ENCODE measurements around the gene IFNL3.
"Not testable (repeated sequence)": the region's sequence is repeated elsewhere in the genome, so short reads cannot be mapped to it uniquely, and the experiment has no call there.

The IFNL3 gene

DNA sequence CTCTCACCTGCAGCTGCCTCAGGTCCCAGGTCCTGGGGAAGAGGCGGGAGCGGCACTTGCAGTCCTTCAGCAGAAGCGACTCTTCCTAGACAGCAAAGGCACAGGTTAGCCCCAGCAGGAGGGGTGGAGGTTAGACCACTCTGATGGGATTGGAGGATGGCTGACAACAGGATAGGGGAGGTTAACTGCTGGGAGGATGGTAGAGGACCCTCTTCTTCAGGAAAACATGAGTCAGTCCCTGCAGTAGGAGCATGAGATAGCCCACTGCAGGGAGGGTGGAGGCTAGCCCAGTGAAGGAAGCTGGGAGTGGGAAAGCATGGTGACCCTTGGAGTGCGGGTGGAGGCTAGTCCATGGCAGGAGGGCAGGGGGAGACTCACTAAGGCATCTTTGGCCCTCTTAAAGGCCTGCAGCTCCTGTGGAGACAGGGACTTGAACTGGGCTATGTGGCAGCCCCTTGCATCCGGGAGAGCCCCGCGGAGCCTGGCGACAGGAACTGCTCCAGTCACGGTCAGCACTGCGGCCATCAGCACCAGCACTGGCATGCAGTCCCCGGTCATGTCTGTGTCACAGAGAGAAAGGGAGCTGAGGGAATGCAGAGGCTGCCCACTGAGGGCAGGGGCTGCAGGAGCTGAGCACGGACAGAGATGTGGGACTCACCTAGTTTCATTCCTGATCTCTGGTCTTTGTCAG, at the start of gene IFNL3:
Gene IFNL3 (minus strand): TSS at position 597 of the 691 bp plus-strand sequence. CDS start 39 bp downstream, at position 558.
- not testable (repeated sequence) for DNase-seq

DNA sequence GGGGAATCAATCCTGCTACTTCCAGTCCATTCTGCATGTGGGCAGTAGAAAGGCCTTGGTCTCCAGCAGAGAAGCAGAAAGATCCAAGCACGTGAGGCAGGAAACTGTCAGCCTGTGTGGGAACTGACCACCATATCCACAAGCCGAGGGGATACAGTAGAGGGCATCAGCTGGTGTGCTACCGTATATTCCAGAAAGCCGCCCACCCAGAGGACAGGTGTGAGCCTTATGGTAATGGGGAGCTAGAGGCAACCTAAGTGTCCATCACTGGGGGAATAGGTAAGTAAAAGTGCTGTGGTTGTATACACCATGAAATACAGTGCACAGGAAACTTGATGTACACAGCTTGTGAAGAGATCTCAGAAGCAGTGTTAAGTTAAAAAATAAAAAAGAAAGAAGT, 48.6 kb upstream of the IFNL3 start:
- DNase-seq = no peak

DNA sequence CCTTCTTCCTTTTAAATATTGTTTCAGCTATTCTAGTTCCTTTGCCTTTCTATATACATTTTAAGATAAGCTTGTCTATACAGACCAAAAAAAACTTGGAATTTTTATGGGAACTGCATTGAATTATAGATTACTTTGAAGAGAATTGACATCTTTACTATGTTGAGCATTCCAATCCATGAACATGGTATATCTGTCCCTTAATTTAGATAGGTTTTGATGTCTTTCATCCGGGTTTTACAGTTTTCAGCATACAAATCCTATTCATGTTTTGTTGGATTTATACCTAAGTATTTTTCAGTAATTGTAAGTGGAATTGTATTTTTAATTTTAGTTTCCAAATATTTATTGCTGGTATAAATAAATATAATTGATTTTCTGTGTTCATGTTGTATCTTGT, 39.2 kb upstream of the IFNL3 start:
- DNase-seq = no peak

GRCh38 chr19:39282021-39282420, 37.2 kb upstream of the IFNL3 start:
- DNase-seq = no peak

GRCh38 chr19:39277598-39277997, 32.8 kb upstream of the IFNL3 start:
- DNase-seq = no peak

DNA sequence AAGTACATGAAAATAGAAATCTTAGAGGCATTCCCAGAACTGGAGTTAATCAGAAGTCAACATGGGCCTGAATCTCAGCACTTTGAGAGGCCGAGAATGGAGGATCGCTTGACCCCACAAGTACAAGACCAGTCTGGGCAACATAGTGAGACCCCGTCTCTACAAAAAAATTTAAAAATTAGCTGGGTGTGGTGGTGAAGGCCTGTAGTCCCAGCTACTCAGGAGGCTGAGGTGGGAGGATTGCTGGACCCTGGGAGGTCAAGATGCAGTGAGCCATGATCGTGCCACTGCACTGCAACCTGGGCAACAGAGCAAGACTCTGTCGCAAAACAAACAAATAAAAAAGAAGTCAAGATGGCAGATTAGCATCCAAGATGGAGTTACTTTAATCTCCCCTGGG, 31.9 kb upstream of the IFNL3 start:
- no peak for DNase-seq

- no peak for DNase-seq
Measured at GRCh38 chr19:39275578-39275977, 30.8 kb upstream of the IFNL3 start.

DNA sequence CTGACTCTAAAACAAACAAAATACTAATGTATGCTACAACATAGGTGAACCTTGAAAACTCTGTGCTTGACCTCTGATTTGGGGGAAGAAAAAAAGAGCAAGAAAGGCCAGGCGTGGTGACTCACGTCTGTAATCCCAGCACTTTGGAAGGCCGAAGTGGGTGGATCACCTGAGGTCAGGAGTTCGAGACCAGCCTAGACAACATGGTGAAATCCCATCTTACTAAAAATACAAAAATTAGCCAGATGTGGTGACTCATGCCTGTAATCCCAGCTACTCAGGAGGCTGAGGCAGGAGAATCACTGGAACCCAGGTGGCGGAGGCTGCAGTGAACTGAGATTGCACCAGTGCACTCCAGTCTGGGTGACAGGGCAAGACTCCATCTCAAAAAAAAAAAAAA, 29.1 kb upstream of the IFNL3 start:
- DNase-seq = not testable (repeated sequence)

GRCh38 chr19:39270036-39270871, 25.4 kb upstream of the IFNL3 start:
- DNase-seq = no peak

- DNase-seq = not testable (repeated sequence)
Measured at GRCh38 chr19:39269369-39269768, 24.6 kb upstream of the IFNL3 start.

DNA sequence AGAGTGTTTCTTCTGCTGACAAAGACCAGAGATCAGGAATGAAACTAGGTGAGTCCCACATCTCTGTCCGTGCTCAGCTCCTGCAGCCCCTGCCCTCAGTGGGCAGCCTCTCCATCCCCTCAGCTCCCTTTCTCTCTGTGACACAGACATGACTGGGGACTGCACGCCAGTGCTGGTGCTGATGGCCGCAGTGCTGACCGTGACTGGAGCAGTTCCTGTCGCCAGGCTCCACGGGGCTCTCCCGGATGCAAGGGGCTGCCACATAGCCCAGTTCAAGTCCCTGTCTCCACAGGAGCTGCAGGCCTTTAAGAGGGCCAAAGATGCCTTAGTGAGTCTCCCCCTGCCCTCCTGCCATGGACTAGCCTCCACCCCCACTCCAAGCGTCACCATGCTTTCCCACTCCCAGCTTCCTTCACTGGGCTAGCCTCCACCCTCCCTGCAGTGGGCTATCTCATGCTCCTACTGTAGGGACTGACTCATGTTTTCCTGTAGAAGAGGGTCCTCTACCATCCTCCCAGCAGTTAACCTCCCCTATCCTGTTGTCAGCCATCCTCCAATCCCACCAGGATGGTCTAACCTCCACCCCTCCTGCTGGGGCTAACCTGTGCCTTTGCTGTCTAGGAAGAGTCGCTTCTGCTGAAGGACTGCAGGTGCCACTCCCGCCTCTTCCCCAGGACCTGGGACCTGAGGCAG, 23.9 kb upstream of the IFNL3 start:
- DNase-seq = not testable (repeated sequence)

DNA sequence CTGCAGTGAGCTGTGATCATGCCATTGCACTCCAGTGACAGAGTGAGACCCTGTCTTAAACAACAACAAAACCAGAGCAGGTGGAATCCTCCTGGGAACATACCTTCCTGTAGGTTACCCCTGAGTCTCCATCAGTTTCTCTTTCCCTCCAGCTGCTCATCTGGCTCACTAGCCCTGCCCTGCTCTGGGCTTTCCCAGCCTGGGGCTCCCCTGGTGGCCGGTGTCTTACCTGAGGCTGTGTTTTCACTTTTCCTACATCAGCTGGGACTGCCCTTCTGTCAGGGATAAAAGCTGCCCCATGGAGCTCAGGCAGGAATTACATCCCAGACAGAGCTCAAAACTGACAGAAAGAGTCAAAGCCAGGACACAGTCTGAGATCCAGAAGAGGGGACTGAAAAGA, 23.3 kb upstream of the IFNL3 start, which contains the start of gene IFNL2:
Gene IFNL2 (plus strand): TSS at position 312 of the 400 bp plus-strand sequence. CDS start 173 bp downstream, outside the sequence.
- not testable (repeated sequence) for DNase-seq

DNA sequence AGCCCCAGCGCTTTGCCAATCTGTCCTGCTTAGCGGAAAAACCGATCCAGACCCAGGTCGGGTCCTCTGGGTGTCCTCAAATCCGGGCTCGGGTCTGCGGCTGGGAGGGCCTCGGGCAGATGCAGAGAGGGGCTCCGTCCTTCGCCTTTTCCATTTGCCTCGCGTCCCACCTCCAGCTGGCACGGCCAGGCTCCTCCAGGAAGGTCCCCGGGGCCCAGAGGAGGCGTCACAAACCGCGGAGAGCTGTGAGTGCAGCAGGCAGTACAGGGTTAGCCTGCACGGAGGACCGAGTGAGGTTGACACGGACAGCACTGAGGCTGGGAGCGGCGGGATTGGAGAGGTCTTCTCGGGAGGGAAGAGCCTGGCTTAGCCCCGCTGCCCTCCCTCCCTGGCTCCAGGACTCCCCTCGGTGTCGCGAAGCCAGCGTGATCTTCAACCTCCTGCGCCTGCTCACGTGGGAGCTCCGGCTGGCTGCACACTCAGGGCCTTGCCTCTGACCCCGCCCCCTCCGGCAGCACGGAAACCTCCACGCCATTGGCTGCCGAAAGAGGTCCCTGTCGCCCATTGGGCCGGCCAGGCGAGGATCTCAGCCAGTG, 20.6 kb upstream of the IFNL3 start:
- DNase-seq = no peak

DNA sequence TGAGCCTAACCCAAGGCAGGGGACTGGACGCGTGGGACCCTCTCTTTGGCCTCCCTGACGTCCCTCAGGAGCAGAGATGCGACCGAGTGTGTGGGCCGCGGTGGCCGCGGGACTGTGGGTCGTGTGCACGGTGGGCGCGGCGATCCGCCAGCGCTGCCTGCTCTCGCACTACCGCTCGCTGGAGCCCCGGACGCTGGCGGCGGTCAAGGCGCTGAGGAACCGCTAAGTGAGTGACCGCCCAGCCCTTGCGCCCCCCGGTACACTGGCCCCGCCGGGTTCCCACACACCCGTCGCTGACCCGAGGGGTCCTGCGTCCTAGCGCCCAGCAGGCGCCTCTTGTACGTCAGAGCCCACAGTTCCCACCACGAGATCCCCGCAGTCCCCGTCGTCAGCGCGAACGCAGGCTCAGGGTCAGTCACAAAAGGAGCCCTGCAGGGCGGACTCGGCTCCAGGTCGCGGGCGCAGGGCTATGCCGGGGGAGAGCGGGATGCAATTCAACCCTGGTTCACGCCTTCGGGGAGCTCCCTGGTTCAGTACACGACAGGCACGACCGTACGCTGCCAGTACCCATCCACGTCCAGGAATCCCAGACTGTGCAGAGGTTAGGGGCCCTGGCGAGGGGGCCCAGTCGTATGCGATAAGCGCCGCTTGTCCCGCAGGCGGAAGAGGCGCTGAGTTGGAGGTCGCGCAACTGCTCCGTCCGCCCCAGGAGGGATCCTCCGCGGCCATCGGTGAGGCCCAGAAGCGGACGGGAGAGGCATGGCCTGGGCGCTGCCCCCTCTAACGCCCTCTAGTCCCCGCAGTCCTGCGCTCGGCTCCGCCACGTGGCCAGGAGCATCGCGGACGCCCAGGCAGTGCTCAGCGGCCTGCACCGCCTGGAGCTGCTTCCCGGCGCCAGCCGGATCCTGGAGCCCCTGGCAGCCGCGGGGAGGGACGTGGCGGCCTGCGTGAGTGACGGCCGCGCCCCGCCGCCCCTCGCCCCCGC, 19.8 kb upstream of the IFNL3 start:
- no peak for DNase-seq

DNA sequence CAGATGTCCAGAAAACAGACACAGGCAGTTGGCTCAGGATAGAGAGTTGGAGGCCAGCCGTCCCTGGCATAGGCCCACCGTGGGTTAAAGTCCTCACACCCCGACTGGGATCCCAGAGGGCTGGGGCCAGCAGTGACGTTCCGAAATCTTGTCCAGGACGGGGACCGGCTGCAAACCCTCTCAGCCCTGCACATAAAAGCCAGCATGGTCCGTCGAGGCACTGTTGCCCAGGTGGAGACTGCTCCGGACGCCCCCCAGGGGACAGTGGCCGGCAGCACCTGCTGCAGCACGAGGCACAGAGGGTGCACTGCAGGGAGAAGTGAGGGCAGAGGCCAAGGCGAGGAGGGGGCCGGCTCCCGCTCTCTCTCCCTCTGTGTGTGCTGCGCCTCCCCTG, 19.1 kb upstream of the IFNL3 start:
- no peak for DNase-seq

DNA sequence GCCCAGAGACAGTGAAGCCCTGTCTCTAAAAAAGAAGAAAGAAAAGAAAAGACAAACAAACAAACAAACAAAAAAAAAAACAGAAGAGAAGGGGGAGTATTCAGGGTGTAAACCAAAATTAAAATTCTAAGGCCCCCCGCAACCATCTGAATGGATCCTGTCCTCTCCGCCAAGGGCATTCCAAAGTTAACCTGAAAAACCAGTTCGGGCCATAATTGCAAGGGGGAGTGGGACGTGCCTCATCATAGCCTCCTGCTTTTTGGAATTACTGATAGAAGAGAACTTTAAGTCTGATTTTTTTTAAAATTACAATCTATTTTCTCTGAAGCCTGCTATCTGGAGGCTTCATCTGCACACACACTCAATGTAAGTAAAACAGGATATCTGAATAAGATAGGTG, 17.7 kb upstream of the IFNL3 start:
- DNase-seq = no peak

GRCh38 chr19:39261704-39262103, 16.9 kb upstream of the IFNL3 start:
- DNase-seq = no peak

GRCh38 chr19:39257227-39257626, 12.4 kb upstream of the IFNL3 start:
- DNase-seq = no peak

DNA sequence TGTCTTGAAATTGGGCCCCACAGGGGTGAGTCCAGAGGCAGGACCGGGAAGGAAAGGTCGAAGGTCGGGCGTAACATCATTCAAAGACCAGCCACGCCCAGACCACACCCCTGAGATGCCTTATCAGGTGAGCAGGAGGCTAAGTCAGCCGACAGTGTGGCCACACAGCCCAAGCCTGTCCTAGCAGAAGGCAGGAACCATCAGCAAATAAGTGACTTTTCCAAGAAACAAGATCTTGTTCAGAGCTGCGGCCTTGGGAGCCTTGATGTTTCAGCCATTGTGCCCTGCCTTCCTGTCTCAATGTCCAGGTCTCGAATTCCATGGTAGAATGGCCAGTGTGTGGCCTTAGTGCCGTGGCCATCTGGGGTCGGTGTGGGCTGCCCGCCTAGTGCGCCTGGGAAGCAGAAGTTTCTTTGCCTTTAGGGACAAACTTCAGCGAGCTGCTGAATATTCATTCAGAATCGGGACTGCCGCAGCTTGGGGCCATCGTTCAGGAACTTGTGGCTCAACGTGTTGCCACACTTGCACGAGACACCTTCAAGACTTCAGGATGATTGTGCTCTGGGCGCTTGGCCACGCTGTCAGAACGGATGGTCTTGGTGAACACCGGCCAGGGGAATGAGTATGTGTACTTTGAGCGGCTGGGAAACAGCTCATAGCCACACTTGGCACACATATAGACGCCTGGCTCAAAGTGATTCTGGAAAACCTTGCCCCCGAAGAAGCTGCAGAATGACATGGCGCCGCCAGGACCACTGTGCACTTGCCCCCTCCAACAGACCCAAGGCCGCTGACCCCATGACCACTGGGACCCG, 9.9 kb upstream of the IFNL3 start:
- no peak for DNase-seq

DNA sequence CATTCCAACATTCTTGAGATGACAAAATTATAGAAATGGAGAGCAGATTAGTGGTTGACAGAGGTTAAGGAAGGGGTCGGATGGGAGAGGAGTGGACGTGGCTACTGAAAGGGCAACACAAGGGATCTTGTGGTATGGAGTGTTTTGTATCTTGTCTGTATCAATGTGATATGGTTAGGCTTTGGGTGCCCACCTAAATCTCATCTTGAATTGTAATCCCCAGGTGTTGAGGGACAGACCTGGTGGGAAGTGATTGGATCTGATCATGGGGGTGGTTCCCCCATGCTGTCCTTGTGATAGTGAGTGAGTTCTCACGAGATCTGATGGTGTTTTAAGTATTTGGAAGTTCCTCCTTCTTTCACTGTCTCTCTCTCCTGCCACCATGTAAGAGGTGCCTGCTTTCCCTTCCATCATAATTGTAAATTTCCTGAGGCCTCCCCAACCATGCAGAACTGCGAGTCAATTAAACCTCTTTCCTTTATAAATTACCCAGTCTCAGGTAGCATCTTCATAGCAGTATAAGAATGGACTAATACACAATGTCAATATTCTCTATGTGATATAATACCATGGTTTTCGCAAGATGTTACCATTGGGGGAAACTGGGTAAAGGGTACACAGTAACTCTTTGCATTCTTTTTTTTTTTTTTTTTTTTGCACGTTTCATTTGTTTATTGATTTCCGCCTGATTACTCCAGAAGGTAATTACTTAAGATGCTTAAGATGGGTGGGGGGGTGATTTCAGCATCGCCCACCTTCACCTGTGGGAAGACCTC, 8.8 kb upstream of the IFNL3 start:
- DNase-seq = no peak

All from CD4-positive, alpha-beta T cell treated with Interferon gamma for 1 hour (primary cell).